OCI-LY3 (cell line): ENCODE data around the gene CD83.
"Not testable (repeated sequence)": the region's sequence is repeated elsewhere in the genome, so short reads cannot be mapped to it uniquely, and the experiment has no call there.

Source experiments
- H2AFZ ChIP-seq: fragments of 200-600, 300-600 bp; shearing (Covaris generic); 2 replicates; pipeline ENCODE4 v1.6.0; 2014; ENCODE audit warnings: antibody characterized with exemption, low read depth, low read length
- H3K27ac ChIP-seq: fragments of 200-600, 300-600 bp; sonication (generic); 2 replicates; pipeline ENCODE4 v1.5.1; 2014; ENCODE audit warnings: mild to moderate bottlenecking, low read length, moderate library complexity, mixed read lengths
- H3K27me3 ChIP-seq: fragments of 200-600, 300-600 bp; sonication (generic); 2 replicates; pipeline ENCODE4 v1.6.1; 2014; ENCODE audit warnings: low read depth, low read length, mixed read lengths
- H3K36me3 ChIP-seq: fragments of 200-600, 300-600 bp; sonication (generic); replicated peaks from 2 replicates; pipeline ENCODE3; 2014; ENCODE audit warnings: low read depth, low read length, mixed read lengths
- H3K4me1 ChIP-seq: fragments of 300-600, 200-600 bp; sonication (generic); 2 replicates; pipeline ENCODE4 v1.6.1; 2014; ENCODE audit warnings: low read length, mixed read lengths
- H3K4me2 ChIP-seq: fragments of 200-600, 300-600 bp; sonication (generic); 2 replicates; pipeline ENCODE4 v1.6.1; 2014; ENCODE audit warnings: low read length, mixed read lengths
- H3K4me3 ChIP-seq: fragments of 300-600, 200-600 bp; sonication (generic); 2 replicates; pipeline ENCODE4 v1.5.1; 2014; ENCODE audit warnings: antibody characterized with exemption, mild to moderate bottlenecking, low read length, moderate library complexity
- H3K79me2 ChIP-seq: fragments of 300-600, 200-600 bp; shearing (Covaris generic); 2 replicates; pipeline ENCODE4 v1.6.1; 2014; ENCODE audit warnings: mild to moderate bottlenecking, low read length, mixed read lengths
- H3K9ac ChIP-seq: fragments of 300-600, 200-600 bp; shearing (Covaris generic); 2 replicates; pipeline ENCODE4 v1.6.0; 2014; ENCODE audit warnings: mild to moderate bottlenecking, low read length, moderate library complexity
- H3K9me3 ChIP-seq: fragments of 200-600, 300-600 bp; shearing (Covaris generic); 2 replicates; pipeline ENCODE4 v1.6.1; 2014; ENCODE audit warnings: low read length, mixed read lengths; ENCODE audit not compliant: insufficient read depth
- H4K20me1 ChIP-seq: fragments of 200-600, 300-600 bp; sonication (generic); 2 replicates; pipeline ENCODE4 v1.6.1; 2016; ENCODE audit warnings: low read length, mixed read lengths; ENCODE audit not compliant: insufficient read depth
- EZH2phosphoT487 ChIP-seq: fragments of 200-600 bp; shearing (Covaris generic); IDR thresholded peaks from 2 replicates; pipeline ENCODE4 v1.6.1; 2018; ENCODE audit warnings: antibody characterized with exemption, mixed run types, low read depth
- TF ChIP-seq, protein P1 (sequence below): fragments of 200-600, 300-600 bp; sonication (generic); IDR thresholded peaks from 2 replicates; pipeline ENCODE4 v1.5.1; 2014; ENCODE audit warnings: antibody characterized with exemption, low read length, low read depth

CD83 gene

DNA sequence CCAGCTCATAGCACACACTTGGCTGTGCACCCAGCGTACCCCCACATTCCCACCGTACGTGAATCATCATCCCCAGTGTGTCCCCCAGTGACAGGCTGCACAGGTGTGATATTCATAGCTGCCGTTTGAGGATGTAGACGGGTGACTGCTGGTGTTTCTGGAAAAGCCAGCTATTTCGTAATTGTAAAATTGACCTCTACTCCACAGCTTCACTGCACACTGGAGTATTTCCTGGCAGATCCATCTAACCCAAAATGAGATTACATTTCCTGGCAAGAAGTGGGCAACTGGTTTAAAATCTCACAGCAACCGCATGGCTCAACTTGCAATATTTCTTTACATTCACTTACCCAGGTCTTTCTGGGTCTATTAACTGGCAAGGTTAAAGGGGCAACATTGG, 30.3 kb downstream of the CD83 start:
- TF ChIP-seq EZH2phosphoT487, result no peak
- TF ChIP-seq, protein P1, sequence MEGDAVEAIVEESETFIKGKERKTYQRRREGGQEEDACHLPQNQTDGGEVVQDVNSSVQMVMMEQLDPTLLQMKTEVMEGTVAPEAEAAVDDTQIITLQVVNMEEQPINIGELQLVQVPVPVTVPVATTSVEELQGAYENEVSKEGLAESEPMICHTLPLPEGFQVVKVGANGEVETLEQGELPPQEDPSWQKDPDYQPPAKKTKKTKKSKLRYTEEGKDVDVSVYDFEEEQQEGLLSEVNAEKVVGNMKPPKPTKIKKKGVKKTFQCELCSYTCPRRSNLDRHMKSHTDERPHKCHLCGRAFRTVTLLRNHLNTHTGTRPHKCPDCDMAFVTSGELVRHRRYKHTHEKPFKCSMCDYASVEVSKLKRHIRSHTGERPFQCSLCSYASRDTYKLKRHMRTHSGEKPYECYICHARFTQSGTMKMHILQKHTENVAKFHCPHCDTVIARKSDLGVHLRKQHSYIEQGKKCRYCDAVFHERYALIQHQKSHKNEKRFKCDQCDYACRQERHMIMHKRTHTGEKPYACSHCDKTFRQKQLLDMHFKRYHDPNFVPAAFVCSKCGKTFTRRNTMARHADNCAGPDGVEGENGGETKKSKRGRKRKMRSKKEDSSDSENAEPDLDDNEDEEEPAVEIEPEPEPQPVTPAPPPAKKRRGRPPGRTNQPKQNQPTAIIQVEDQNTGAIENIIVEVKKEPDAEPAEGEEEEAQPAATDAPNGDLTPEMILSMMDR, result no peak
- Histone ChIP-seq H3K4me3 (no peak overlapping the region), H3K4me1 (peaks cover 57% of the 10 kb centered on the region)

DNA sequence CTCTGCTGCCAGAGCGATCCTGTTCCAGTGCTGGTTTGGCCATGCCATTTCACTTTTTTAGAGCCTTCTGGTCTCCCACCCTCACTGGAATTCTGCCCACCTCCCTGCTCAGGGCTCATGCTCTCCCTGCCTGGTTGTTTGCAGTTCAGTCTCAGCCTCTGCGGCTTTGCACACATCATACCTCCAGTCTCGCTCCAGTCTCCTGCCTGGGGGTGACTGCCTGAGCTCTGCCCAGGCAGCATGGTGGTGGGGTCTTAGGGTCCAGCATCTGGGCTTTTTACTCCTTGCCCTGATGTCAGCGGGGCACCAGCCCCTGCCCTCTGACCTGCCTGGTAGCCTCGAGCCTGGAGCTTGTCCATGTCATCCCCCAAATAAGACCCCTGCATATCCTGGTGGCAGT, 30.9 kb downstream of the CD83 start:
- Histone ChIP-seq H3K79me2 (peaks cover 33% of the 10 kb centered on the region), H3K4me2 (peak overlapping the region; percentile 83), H3K4me1 (peaks cover 57% of the 10 kb centered on the region), H4K20me1 (peaks cover 13% of the 10 kb centered on the region; the same call in 1 of the 2 replicates), H3K9ac (peak overlapping the region; percentile 64; the same call in 1 of the 2 replicates), H3K27me3 (no peaks in the 10 kb centered on the region), H3K36me3 (peaks cover 30% of the 10 kb centered on the region), H3K9me3 (no peaks in the 10 kb centered on the region), H2AFZ (no peak overlapping the region), H3K4me3 (peak overlapping the region; percentile 48), H3K27ac (peak overlapping the region; percentile 93)
- TF ChIP-seq EZH2phosphoT487, result no peak
- TF ChIP-seq, protein P1, result no peak

More for the DNA sequence above, 30.3 kb downstream of the CD83 start:
- H2AFZ ChIP-seq, result no peak overlapping the region
- peak overlapping the region; percentile 83 for H3K4me2 ChIP-seq
- no peaks in the 10 kb centered on the region for H3K9me3 ChIP-seq
- peak overlapping the region; percentile 93 for H3K27ac ChIP-seq
- peak overlapping the region; percentile 64; the same call in 1 of the 2 replicates for H3K9ac ChIP-seq
- H3K79me2 ChIP-seq, result peaks cover 34% of the 10 kb centered on the region
- H3K27me3 ChIP-seq, result no peaks in the 10 kb centered on the region
- peaks cover 13% of the 10 kb centered on the region; the same call in 1 of the 2 replicates for H4K20me1 ChIP-seq
- peaks cover 32% of the 10 kb centered on the region for H3K36me3 ChIP-seq

DNA sequence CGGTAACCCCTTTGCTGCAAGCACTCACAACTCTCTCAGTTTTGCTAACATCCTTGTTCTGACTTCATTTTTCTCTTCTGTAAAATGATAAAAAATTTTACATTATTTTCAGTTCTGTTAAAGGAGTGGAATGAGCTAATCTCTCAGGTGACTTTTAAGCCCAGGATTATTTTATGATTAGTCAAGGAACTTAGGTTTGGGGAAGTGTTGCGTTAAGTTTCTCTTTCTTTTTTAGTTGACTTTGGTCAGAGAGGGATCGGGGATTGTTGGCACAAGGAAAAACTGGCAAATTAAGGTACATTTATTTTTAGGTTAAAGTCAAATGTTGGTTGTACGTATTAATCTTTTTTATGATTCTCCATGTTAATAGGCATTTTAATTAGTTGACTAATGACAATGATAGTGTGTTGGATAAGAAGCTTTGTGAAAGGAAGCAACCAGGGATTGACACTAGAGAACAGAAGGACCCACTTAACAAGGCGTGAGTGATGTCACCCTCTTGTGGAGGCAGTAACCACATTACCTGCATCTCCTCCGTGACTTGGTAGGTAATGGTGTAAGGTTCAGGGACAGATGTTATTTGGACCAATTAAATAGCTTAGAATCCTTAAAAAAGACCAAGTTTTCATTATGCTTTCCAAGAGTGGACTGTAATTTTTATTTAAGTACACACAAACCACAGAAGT, 31.6 kb downstream of the CD83 start:
- H3K27ac ChIP-seq, result peak overlapping the region; percentile 93
- peaks cover 27% of the 10 kb centered on the region for H3K36me3 ChIP-seq
- peaks cover 54% of the 10 kb centered on the region for H3K4me1 ChIP-seq
- peaks cover 33% of the 10 kb centered on the region for H3K79me2 ChIP-seq
- peaks cover 13% of the 10 kb centered on the region; the same call in 1 of the 2 replicates for H4K20me1 ChIP-seq
- H3K9me3 ChIP-seq, result no peaks in the 10 kb centered on the region
- H3K4me3 ChIP-seq, result peak overlapping the region; percentile 48
- no peak for TF ChIP-seq EZH2phosphoT487
- TF ChIP-seq, protein P1, result 0 out of 2 replicates have a peak, but pooled peaks have one; percentile 12
- no peak overlapping the region for H2AFZ ChIP-seq
- H3K4me2 ChIP-seq, result peak overlapping the region; percentile 83
- peak overlapping the region; percentile 64; the same call in 1 of the 2 replicates for H3K9ac ChIP-seq
- no peaks in the 10 kb centered on the region for H3K27me3 ChIP-seq

DNA sequence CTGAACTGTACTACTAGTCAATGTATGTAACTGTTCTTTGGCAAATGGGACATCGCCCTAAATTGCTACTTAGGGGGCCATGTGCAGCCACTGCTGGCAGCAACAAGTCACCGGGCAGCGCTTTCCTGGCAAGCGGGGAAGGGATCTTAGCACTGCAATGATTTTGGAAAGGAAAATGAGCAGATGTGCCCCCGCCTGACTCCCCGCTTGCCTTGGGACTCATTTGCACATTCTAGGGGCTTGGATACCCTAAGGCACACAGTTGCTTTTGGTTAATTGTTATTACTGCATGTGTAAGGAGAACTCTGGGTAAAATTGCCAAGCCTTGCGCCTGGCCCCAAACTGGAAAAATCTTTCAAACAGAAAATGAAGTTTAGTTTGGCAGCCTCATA, 32.2 kb downstream of the CD83 start:
- H2AFZ ChIP-seq, result no peak overlapping the region
- no peaks in the 10 kb centered on the region for H3K9me3 ChIP-seq
- no peak overlapping the region; the same call in 1 of the 2 replicates for H3K9ac ChIP-seq
- H3K27me3 ChIP-seq, result no peaks in the 10 kb centered on the region
- peak overlapping the region; percentile 93 for H3K27ac ChIP-seq
- H3K36me3 ChIP-seq, result peaks cover 27% of the 10 kb centered on the region
- TF ChIP-seq EZH2phosphoT487, result no peak
- TF ChIP-seq, protein P1, result no peak
- peaks cover 33% of the 10 kb centered on the region for H3K79me2 ChIP-seq
- H4K20me1 ChIP-seq, result peaks cover 13% of the 10 kb centered on the region; the same call in 1 of the 2 replicates
- H3K4me2 ChIP-seq, result no peak overlapping the region
- H3K4me1 ChIP-seq, result peaks cover 49% of the 10 kb centered on the region
- peak overlapping the region; percentile 13; the same call in 1 of the 2 replicates for H3K4me3 ChIP-seq

DNA sequence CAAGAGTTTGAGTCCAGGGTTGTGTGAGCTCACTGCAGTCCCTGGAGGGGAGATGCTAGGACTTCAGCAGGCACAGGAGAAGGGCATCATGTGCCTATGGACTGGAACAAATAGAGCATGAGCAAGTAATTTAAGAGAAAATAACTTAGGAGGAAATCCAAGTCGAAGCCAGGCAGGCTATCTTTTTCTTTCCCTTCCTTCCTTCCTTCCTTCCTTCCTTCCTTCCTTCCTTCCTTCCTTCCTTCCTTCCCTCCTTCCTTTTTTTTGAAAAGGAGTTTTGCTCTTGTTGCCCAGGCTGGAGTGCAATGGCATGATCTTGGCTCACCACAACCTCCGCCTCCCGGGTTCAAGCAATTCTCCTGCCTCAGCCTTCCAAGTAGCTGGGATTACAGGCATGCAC, 33.7 kb downstream of the CD83 start:
- H3K27ac ChIP-seq, H3K9me3 ChIP-seq, H3K9ac ChIP-seq, H3K4me2 ChIP-seq, H3K4me3 ChIP-seq, H2AFZ ChIP-seq, H3K27me3 ChIP-seq: not testable (repeated sequence)
- H3K4me1 ChIP-seq, result peaks cover 43% of the 10 kb centered on the region
- peaks cover 18% of the 10 kb centered on the region for H3K36me3 ChIP-seq
- H4K20me1 ChIP-seq, result peaks cover 16% of the 10 kb centered on the region; the same call in 1 of the 2 replicates
- H3K79me2 ChIP-seq, result peaks cover 26% of the 10 kb centered on the region
